Measurements from ENCODE around the gene HADHA. TPM values are rescaled to one million over a fixed set of nuclear protein-coding genes. Genes with fewer than 3 reads are reported as not detected.

HADHA gene
- total and polyA plus RNA-seq, 2 donors (not counting 3 experiments of a cell fraction or from before 2014, with no cell fraction given) = 79.4 to 158 TPM

DNA sequence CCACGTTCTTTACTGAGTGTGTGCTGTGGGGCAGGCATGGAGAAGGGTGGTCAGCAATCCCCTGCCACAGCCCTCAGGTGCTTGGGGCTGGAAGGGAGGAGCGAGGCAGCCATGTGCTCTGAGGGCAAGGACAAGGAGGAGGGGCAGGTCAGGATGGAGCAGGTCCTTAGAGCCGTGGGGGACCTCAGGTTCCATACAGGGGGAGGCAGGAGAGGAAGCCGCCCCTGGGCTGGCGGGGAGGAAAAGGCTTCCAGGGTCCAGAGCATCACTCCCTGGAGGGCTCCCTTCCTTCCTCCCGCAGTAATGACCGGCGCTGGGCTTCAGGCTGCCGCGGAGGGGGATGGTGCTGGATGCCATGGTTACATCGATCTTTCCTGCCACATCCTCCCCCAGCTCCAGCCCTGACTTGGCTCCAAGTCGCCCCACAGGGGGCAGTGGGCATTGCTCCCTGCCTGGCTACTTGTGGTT lies 65.0 kb downstream of the HADHA start:
- Histone ChIP-seq H3K9me3 (replicated peaks; ENCODE audit: control insufficient read depth, insufficient read depth, low read length) (no peaks in the 10 kb centered on the region), H3K79me2 (ENCODE audit: control insufficient read depth, insufficient read depth, low read length) (no peaks in the 10 kb centered on the region), H4K20me1 (replicated peaks; ENCODE audit: control insufficient read depth, extremely low read depth, insufficient read depth, low read length) (no peaks in the 10 kb centered on the region), H3K4me2 (ENCODE audit: insufficient read depth, low read length) (peak overlapping the region; percentile 67), H3K4me1 (ENCODE audit: control insufficient read depth, extremely low read depth, insufficient read depth, low read length) (peaks cover 7% of the 10 kb centered on the region), H3K4me3 (replicated peaks in 1 of 3; ENCODE audit: insufficient read depth in 1 of 3, low read depth in 1 of 3, low read length in 3 of 3) (no peak overlapping the region), H3K9ac (replicated peaks; ENCODE audit: extremely low read depth, insufficient read depth, low read length) (no peak overlapping the region), H3K36me3 (ENCODE audit: control insufficient read depth in 2 of 2, extremely low read depth in 1 of 2, insufficient read depth in 2 of 2, low read length in 2 of 2) (no peaks in the 10 kb centered on the region), H2AFZ (ENCODE audit: low read depth, low read length) (peak overlapping the region; percentile 19), H3K27me3 (ENCODE audit: control insufficient read depth in 2 of 2, insufficient read depth in 2 of 2, low read length in 2 of 2) (peaks cover 2 to 3% of the 10 kb centered on the region in 2 experiments), H3K27ac (ENCODE audit: insufficient read depth, low read depth, low read length) (no peak overlapping the region), H3K9me1 (replicated peaks; ENCODE audit: control insufficient read depth, extremely low read depth, insufficient read depth, low read length) (no peaks in the 10 kb centered on the region)
- dilution Hi-C loops (cut with MboI; ENCODE audit: extremely low pct_ligation_motif_present, low sequenced_read_pairs) = no loop called here
- ChIA-PET CTCF (interaction anchor here (0.8 kb wide), 1 partner anchor 9 kb away, joined by 3 read pairs; no protein-coding TSS in a partner anchor), POLR2A (interaction anchor here (0.6 kb wide), 1 partner anchor 12 kb away, joined by 3 read pairs; no protein-coding TSS in a partner anchor)
- TF ChIP-seq POLR2A (IDR thresholded peaks at IDR 0.05; ENCODE audit: low read depth, low read length) (no peak), POLR2AphosphoS5 (IDR thresholded peaks at IDR 0.05; ENCODE audit: insufficient read depth, low read depth, low read length) (no peak), FOS (IDR thresholded peaks at IDR 0.05; ENCODE audit: borderline replicate concordance, insufficient read depth, low read length) (no peak), MYC (IDR thresholded peaks at IDR 0.05; ENCODE audit: low read depth, low read length) (no peak), GATA2 (IDR thresholded peaks at IDR 0.05; ENCODE audit: insufficient read depth, insufficient read length, low read depth, low read length) (no peak), EZH2 (IDR thresholded peaks at IDR 0.05; ENCODE audit: borderline replicate concordance, low read depth, low read length, severe bottlenecking) (no peak), JUN (IDR thresholded peaks at IDR 0.05; ENCODE audit: borderline replicate concordance, insufficient read depth, insufficient read length, low read depth) (no peak), MAX (IDR thresholded peaks at IDR 0.05; ENCODE audit: insufficient read depth, insufficient read length) (no peak)
- TF ChIP-seq, protein P1, sequence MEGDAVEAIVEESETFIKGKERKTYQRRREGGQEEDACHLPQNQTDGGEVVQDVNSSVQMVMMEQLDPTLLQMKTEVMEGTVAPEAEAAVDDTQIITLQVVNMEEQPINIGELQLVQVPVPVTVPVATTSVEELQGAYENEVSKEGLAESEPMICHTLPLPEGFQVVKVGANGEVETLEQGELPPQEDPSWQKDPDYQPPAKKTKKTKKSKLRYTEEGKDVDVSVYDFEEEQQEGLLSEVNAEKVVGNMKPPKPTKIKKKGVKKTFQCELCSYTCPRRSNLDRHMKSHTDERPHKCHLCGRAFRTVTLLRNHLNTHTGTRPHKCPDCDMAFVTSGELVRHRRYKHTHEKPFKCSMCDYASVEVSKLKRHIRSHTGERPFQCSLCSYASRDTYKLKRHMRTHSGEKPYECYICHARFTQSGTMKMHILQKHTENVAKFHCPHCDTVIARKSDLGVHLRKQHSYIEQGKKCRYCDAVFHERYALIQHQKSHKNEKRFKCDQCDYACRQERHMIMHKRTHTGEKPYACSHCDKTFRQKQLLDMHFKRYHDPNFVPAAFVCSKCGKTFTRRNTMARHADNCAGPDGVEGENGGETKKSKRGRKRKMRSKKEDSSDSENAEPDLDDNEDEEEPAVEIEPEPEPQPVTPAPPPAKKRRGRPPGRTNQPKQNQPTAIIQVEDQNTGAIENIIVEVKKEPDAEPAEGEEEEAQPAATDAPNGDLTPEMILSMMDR (IDR thresholded peaks at IDR 0.05; ENCODE audit: extremely low read depth in 1 of 2, insufficient read depth in 1 of 2, low read depth in 1 of 2, low read length in 2 of 2) = no peak
- DNase-seq (ENCODE audit: low read depth, low spot score) (no peak), FAIRE-seq (no peak)
- BruUV-seq (replicated peaks) = no TSS peak
- intact Hi-C loops (cut with micrococcal nuclease) = no loop called here
